Ishikawa (cell line): ENCODE data around the gene BMP6.

Source experiments
- CREB1 ChIP-seq: IDR thresholded peaks from 2 replicates; pipeline ENCODE4 v1.6.1; 2012; ENCODE audit warnings: low read depth
- MAX ChIP-seq: IDR thresholded peaks from 2 replicates; pipeline ENCODE4 v1.6.1; 2012
- NFIC ChIP-seq: IDR thresholded peaks from 2 replicates; pipeline ENCODE4 v1.6.1; 2012
- RAD21 ChIP-seq: IDR thresholded peaks from 2 replicates; pipeline ENCODE4 v1.6.1; 2012; ENCODE audit warnings: low read depth
- TAF1 ChIP-seq: IDR thresholded peaks from 2 replicates; pipeline ENCODE4 v1.6.1; 2012; ENCODE audit warnings: low read depth, mild to moderate bottlenecking

GRCh38 chr6:7905416-7905815, 179.5 kb downstream of the BMP6 start:
- TF ChIP-seq MAX (no peak), CREB1 (no peak), TAF1 (no peak), NFIC (no peak), RAD21 (no peak)
